ENCODE data around the gene PKLR. TPM values are rescaled to one million over a fixed set of nuclear protein-coding genes. Genes with fewer than 3 reads are reported as not detected.

PKLR gene
- total and polyA plus RNA-seq, 9 donors = 0.41 TPM; not detected in 8

DNA sequence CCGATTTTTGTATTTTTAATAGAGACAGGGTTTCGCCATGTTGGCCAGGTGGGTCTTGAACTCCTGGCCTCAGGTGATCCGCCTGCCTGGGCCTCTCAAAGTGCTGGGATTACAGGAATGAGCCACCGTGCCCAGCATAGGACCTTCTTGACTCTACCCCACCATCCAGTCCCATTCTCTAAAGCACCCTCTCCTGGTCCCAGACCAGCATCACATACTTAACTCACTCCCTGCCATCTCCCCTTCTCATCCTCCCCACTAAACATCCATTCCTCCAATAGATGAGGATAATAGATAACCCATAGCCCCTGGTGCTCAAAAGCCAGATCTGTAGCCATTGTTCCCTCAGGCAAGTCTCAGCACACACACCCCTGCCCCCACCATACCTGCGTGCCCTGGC lies 48.0 kb downstream of the PKLR start:
- no peak for DNase-seq
- Histone ChIP-seq H3K4me3 (no peak overlapping the region), H3K27ac (no peak overlapping the region), H3K4me1 (ENCODE audit: insufficient read depth) (peaks cover 7% of the 10 kb centered on the region), H3K36me3 (no peaks in the 10 kb centered on the region), H3K27me3 (no peaks in the 10 kb centered on the region), H3K9me3 (no peaks in the 10 kb centered on the region)
- TF ChIP-seq, protein P1, sequence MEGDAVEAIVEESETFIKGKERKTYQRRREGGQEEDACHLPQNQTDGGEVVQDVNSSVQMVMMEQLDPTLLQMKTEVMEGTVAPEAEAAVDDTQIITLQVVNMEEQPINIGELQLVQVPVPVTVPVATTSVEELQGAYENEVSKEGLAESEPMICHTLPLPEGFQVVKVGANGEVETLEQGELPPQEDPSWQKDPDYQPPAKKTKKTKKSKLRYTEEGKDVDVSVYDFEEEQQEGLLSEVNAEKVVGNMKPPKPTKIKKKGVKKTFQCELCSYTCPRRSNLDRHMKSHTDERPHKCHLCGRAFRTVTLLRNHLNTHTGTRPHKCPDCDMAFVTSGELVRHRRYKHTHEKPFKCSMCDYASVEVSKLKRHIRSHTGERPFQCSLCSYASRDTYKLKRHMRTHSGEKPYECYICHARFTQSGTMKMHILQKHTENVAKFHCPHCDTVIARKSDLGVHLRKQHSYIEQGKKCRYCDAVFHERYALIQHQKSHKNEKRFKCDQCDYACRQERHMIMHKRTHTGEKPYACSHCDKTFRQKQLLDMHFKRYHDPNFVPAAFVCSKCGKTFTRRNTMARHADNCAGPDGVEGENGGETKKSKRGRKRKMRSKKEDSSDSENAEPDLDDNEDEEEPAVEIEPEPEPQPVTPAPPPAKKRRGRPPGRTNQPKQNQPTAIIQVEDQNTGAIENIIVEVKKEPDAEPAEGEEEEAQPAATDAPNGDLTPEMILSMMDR (IDR thresholded peaks at IDR 0.05) = no peak
- TF ChIP-seq POLR2A (IDR thresholded peaks at IDR 0.05) = no peak
- intact Hi-C loops (cut with DNase I) = loop anchor here in 3 of 4 donors (5.0 to 10.0 kb wide), 3 partner anchors 69 to 339 kb away; partner anchors contain the start of gene RUSC1 (in 2 of the 3)
- 75 to 77% (median 76%) methylated on average over 5 of the region's 5 CpGs for WGBS, 3 donors

DNA sequence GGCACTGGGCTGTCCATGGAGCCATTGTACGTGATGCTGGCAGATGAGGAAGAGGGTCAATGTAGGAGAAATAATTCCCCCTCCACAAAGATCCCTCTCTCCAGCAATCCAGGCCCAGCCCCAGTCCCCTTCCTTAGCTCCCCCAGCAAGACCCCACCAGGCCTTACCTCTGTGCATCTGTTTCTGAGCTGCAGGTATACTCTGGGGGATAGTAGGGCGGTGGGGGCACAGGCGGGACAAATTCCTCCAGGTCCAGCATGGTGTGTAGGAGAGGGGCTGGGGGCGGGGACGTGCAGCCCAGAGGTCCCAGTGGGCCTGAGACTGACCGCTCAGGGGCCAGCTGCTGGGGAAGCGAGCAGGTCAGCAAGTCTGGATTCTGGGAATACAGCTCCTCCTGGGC lies 49.7 kb downstream of the PKLR start:
- TF ChIP-seq, protein P1 (IDR thresholded peaks at IDR 0.05) = no peak
- TF ChIP-seq POLR2A (IDR thresholded peaks at IDR 0.05) (no peak), EP300 (IDR thresholded peaks at IDR 0.05) (no peak)
- Histone ChIP-seq H3K4me1 (ENCODE audit: insufficient read depth) (peaks cover 7% of the 10 kb centered on the region), H3K9me3 (no peaks in the 10 kb centered on the region), H3K27ac (no peak overlapping the region), H3K27me3 (no peaks in the 10 kb centered on the region), H3K4me3 (no peak overlapping the region), H3K36me3 (no peaks in the 10 kb centered on the region)
- WGBS, 3 donors = 78 to 91% (median 80%) methylated on average over 7 of the region's 7 CpGs
- DNase-seq = no peak
- intact Hi-C loops (cut with DNase I) = loop anchor here in 3 of 4 donors (5.0 to 10.0 kb wide), 3 partner anchors 71 to 341 kb away; partner anchors contain the start of gene RUSC1 (in 2 of the 3)

DNA sequence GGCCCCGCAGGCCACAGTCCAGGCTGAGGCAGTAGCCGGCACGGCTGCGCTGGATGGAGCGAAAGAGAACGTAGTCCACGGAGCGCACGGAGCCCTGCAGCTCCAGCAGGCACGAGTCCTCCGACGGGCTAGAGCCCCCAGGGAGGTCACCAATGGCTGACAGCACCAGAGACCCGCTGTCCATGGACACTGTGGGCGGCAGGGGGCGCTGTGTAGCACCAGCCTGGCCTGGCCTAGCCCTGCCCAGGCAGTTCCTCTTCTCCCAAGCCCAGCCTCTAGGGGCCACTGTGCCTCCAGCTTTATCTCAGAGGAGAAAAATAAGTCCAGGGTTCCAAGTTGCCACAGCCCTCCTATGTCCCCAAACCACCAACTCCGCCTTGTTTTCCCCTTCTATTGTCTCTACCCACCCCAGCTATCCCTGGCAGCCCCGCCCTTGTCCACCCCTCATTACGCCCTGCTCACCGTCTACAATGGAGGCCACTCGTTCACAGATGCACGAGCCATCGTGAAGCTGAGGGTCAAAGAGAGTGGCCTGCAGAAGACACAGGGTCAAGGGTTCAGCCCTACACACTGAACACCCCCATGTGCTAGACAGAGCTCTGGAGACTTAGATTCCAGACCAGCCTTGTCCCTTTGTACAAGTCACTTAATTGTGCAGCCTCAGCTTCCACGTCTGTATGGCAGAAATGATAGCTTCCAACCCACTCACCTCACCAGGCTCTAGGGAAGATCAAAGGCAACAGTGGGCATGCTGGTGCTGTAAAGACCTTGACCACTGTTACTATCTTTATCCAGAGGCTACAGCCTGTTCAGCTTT lies 50.4 kb downstream of the PKLR start:
- H3K4me3 ChIP-seq = no peak overlapping the region
- H3K36me3 ChIP-seq = no peaks in the 10 kb centered on the region
- 34 to 40% (median 37%) methylated on average over 19 to 23 of the region's 23 CpGs for WGBS, 3 donors
- no peaks in the 10 kb centered on the region for H3K9me3 ChIP-seq
- TF ChIP-seq, protein P1 (IDR thresholded peaks at IDR 0.05) = peak; percentile 98 to 99 (median 98)
- TF ChIP-seq POLR2A (IDR thresholded peaks at IDR 0.05) = no peak
- intact Hi-C loops (cut with DNase I) = loop anchor here in 3 of 4 donors (5.0 to 10.0 kb wide), 3 partner anchors 71 to 341 kb away; partner anchors contain the start of gene RUSC1 (in 2 of the 3)
- peaks cover 7% of the 10 kb centered on the region for H3K4me1 ChIP-seq (ENCODE audit: insufficient read depth)
- no peaks in the 10 kb centered on the region for H3K27me3 ChIP-seq
- DNase-seq = peak; percentile 87 to 94 (median 93)
- H3K27ac ChIP-seq = no peak overlapping the region

GRCh38 chr1:155250246-155250632 lies 51.0 kb downstream of the PKLR start:
- Histone ChIP-seq H3K27ac (no peak overlapping the region), H3K4me1 (ENCODE audit: insufficient read depth) (peaks cover 7% of the 10 kb centered on the region), H3K36me3 (no peaks in the 10 kb centered on the region), H3K4me3 (no peak overlapping the region), H3K9me3 (no peaks in the 10 kb centered on the region), H3K27me3 (no peaks in the 10 kb centered on the region)
- no peak for DNase-seq
- WGBS, 3 donors = 38 to 42% (median 39%) methylated on average over 23 to 28 of the region's 28 CpGs
- TF ChIP-seq EP300 (IDR thresholded peaks at IDR 0.05) = no peak
- TF ChIP-seq, protein P1 (IDR thresholded peaks at IDR 0.05) = no peak
- no peak for TF ChIP-seq POLR2A (IDR thresholded peaks at IDR 0.05)
- intact Hi-C loops (cut with DNase I) = loop anchor here in 3 of 4 donors (5.0 to 10.0 kb wide), 3 partner anchors 72 to 342 kb away; partner anchors contain the start of gene RUSC1 (in 2 of the 3)
